Epithelial cell of proximal tubule (primary cell): ENCODE data around the gene CATSPERZ. TPM values are rescaled to one million over a fixed set of nuclear protein-coding genes. Genes with fewer than 3 reads are reported as not detected.
A peak's percentile ranks its signal among the peaks of the same experiment; 100 is the strongest.

Source experiments
- DNase-seq: peaks from one replicate; pipeline ENCODE4 v3.0.0-alpha.2; 2011; ENCODE audit warnings: low read depth
- H3K4me3 ChIP-seq: 2 replicates; pipeline ENCODE4 v1.5.1; 2011; ENCODE audit warnings: low read depth, mild to moderate bottlenecking, low read length
- total RNA-seq: library from RNA; depleted of rRNA; stranded (reverse); fragments of >200 nt; gene quantifications from 2 replicates; pipeline ENCODE4 v1.2.3, GENCODE V29; 2015
- TF ChIP-seq, protein P1 (sequence below): conservative IDR thresholded peaks from 2 replicates; pipeline ENCODE4 v1.5.1; 2012; ENCODE audit warnings: low read depth, mild to moderate bottlenecking, low read length

The CATSPERZ gene
- total RNA-seq, 1 donor from 2014 or later: not detected

DNA sequence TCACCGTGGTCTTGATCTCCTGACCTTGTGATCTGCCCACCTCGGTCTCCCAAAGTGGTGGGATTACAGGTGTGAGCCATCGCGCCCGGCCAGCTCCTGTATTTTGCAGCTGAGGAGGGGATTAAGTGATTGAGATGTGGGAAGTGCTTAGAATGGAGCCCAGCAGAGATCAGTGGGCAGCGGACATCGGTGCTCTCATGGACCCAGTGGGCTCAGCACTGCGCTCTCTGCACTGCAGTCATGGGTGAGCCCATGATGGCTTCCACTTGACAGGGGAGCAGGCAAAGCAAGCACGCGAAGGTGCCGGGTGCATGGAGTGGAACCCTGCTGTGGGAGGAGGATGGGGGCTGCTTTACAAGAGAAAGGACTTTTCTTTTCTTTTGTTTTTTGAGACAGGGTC lies 30.7 kb downstream of the CATSPERZ start:
- no peak overlapping the region for H3K4me3 ChIP-seq
- no peak for DNase-seq
- TF ChIP-seq, protein P1, sequence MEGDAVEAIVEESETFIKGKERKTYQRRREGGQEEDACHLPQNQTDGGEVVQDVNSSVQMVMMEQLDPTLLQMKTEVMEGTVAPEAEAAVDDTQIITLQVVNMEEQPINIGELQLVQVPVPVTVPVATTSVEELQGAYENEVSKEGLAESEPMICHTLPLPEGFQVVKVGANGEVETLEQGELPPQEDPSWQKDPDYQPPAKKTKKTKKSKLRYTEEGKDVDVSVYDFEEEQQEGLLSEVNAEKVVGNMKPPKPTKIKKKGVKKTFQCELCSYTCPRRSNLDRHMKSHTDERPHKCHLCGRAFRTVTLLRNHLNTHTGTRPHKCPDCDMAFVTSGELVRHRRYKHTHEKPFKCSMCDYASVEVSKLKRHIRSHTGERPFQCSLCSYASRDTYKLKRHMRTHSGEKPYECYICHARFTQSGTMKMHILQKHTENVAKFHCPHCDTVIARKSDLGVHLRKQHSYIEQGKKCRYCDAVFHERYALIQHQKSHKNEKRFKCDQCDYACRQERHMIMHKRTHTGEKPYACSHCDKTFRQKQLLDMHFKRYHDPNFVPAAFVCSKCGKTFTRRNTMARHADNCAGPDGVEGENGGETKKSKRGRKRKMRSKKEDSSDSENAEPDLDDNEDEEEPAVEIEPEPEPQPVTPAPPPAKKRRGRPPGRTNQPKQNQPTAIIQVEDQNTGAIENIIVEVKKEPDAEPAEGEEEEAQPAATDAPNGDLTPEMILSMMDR: no peak

DNA sequence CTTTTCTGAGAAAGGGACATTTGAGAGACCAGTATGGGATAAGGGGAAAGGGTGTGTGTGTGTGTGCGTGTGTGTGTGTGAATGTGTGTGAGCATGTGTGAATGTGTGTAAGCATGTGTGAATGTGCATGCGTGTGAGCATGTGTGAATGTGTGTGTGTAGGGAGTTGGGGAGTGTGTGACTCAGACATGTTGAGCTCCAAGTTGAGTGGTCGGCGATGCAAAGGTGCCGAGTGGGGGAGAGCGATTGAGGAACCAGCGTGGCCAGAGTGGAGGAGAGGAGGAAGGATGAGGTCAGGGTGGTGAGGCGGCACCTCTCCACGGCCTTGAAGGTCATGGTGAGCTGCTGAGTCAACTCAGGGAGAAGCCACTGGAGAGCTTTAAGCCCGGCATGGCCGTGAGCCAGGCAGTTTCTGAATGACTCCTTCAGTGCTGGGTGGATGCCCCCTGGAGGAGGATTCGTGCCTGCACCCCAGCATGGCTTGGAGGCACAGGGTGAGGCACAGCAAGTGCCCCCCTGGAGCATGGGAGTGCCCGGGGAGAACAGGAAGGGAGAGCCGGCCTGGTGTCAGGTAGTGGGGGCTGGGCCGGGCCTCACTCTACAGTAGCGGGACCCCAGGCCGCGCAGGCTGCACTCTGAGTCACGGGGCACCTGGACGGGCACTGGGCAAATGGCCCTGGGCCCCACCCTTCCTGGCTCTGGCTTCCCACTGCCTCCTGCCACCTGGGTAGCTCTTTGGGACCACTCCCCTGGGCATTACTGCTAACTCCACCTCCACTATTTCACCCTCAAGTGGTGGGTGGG lies 31.6 kb downstream of the CATSPERZ start:
- peak; percentile 64 for DNase-seq
- peak overlapping the region; percentile 23 for H3K4me3 ChIP-seq
- TF ChIP-seq, protein P1: peak; percentile 83

DNA sequence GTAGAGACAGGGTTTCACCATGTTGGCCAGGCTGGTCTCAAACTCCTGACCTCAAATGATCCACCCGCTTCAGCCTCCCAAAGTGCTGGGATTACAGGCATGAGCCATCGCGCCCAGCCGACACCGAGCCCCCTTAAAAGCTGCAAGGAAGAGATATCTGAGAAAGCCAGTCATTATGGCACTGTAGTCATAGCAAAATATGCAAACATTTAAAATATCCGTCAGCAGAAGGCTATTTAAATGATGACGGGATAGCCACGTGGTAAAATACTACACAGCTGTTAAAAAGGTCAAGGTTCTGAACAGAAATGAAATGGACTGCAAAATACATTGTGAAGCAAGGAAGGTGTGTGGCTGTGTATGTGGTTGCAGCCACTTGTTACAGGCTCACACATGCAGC lies 33.4 kb downstream of the CATSPERZ start:
- no peak for DNase-seq

DNA sequence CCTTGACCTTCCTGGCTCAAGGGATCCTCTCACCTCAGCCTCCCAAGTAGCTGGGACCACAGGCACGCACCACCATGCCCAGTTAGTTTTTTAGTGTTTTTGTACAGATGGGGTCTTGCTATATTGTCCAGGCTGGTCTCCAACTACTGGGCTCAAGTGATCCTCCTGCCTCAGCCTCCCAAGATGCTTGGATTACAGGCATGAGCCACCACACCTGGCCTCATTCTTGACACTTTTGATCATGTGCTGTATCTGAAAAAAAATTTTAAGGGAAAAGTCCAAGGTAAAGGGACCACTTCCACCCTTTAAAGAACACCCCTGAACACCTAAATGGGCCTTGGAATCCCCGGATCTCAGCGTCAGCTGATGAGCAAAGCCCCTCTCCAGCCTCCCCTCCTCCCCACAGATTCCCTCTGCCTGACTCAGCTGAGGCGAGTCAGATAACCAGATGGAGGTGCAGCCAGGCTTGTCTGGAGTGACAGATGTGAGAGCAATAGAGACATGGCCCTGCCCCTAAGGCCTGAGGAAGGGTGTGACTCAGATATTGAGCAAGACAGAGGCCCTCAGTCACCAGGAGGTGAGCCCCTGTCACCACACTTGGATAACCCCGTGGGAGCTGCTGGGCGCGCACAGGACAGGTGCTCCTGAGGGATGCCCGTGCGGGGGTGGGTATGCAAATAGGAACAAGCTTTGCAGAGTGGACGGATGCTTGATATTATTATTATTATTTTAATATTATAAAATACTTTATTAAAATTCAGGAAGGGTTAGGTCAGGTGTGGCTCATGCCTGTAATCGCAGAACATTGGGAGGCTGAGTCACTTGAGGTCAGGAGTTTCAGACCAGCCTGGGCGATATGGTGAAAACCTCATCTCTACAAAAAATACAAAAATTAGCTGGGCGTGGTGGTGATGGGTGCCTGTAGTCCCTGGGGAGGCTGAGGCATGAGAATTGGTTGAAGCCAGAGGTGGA lies 34.9 kb downstream of the CATSPERZ start:
- peak; percentile 95 for DNase-seq
- no peak overlapping the region for H3K4me3 ChIP-seq
- TF ChIP-seq, protein P1: no peak

More for the DNA sequence above, 33.4 kb downstream of the CATSPERZ start:
- H3K4me3 ChIP-seq: no peak overlapping the region
- TF ChIP-seq, protein P1: no peak

DNA sequence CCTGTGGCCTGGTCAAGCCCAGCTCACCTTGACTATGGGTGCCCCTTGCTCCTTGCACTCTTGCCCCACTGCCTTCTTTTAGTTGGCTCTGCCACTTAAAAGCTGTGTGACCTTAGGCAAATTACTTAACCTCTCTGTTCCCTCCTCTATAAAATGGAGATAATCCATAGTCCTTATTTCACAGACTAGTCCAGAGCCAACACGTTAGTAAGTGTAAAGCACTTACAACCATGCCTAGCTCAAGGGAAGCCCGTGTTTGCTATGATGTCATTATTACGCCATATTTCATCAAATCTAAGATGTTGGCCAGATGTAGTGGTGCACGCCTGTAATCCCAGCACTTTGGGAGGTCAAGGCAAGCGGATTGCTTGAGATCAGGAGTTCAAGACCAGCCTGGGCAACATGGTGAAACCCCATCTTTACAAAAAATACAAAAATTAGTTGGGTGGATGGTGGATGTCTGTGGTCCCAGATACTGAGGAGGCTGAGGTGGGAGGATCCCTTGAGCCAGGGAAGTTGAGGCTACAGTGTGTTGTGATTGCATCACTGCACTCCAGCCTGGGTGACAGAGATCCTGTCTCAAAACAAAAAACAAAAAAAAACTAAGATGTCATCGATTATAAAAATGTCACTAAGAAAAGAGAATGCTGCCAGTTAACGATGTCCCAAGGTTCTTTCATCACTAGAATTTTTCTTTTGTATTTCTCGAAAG lies 37.5 kb downstream of the CATSPERZ start:
- no peak for DNase-seq
- H3K4me3 ChIP-seq: no peak overlapping the region
- TF ChIP-seq, protein P1: no peak

DNA sequence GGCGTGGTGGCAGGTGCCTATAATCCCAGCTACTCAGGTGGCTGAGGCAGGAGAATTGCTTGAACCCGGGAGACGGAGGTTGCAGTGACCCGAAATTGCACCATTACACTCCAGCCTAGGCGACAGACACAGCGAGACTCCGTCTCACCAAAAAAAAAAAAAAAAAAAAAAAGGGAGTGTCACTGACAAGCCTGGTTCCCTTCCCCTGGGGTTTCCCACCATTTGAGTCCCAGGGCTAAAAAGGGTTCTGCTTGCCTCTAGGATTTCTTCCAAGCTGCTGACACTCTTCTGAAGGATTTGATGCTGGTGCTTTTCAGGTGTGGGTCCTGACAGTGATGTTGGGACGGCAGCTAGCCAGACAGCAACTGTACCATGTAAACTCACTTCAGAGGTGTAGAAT lies 38.6 kb downstream of the CATSPERZ start:
- H3K4me3 ChIP-seq: no peak overlapping the region
- TF ChIP-seq, protein P1: no peak
- DNase-seq: no peak
